ENCODE results near the gene ZNF429. TPM values are rescaled to one million over a fixed set of nuclear protein-coding genes. Genes with fewer than 3 reads are reported as not detected.
"Not testable (repeated sequence)": the region's sequence is repeated elsewhere in the genome, so short reads cannot be mapped to it uniquely, and the experiment has no call there.

ZNF429 gene
- total RNA-seq, 1 donor from 2014 or later, result 21.1 TPM

DNA sequence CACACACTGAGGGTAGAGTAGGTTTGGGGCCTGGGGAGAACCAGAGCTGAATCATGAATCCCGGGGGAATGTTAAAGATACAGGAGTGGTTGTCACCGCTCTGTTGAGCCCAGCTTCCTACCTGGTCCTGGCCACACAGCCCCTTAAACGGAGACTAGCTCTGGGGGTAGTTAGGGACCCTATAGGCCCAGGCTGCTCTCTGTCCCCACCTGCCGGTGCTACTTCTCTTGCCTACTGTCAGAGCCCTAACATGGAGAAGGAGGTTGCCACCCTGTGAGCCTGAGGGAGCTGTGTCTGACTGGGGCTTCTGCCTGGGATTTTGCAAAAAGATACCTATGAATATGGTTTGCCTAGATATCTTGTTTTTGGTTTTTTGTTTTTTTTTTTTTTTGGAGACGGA lies 36.6 kb upstream of the ZNF429 start:
- DNase-seq (ENCODE audit: low spot score in 2 of 2, unreplicated experiment in 2 of 2), result no peak
- no peak overlapping the region for H3K27ac Mint-ChIP-seq
- no peaks in the 10 kb centered on the region for H3K27me3 Mint-ChIP-seq (ENCODE audit: low read depth)
- H3K4me3 Mint-ChIP-seq, result no peak overlapping the region
- no peaks in the 10 kb centered on the region for H3K9me3 Mint-ChIP-seq
- no peaks in the 10 kb centered on the region for H3K36me3 Mint-ChIP-seq
- TF ChIP-seq, protein P1, sequence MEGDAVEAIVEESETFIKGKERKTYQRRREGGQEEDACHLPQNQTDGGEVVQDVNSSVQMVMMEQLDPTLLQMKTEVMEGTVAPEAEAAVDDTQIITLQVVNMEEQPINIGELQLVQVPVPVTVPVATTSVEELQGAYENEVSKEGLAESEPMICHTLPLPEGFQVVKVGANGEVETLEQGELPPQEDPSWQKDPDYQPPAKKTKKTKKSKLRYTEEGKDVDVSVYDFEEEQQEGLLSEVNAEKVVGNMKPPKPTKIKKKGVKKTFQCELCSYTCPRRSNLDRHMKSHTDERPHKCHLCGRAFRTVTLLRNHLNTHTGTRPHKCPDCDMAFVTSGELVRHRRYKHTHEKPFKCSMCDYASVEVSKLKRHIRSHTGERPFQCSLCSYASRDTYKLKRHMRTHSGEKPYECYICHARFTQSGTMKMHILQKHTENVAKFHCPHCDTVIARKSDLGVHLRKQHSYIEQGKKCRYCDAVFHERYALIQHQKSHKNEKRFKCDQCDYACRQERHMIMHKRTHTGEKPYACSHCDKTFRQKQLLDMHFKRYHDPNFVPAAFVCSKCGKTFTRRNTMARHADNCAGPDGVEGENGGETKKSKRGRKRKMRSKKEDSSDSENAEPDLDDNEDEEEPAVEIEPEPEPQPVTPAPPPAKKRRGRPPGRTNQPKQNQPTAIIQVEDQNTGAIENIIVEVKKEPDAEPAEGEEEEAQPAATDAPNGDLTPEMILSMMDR (IDR thresholded peaks at IDR 0.05; ENCODE audit: unreplicated experiment), result no peak
- peaks cover 2% of the 10 kb centered on the region for H3K4me1 Mint-ChIP-seq

DNA sequence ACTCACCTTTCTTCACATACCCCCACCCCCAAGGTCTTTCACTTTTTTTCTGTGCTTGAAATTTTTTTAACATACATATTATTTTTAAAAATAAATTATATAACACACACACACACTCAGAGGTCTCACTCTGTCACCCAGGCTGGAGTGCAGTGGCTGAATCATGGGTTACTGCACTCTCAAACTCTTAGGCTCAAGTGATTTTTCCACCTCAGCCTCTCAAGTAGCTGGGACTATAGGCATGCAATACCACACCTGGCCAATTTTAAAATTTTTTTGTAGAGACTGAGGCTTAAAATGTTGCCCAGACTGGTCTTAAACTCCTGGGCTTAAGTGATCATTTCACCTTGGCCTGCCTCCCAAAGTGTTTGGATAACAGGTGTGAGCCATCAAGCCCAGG lies 32.9 kb upstream of the ZNF429 start:
- H3K36me3 Mint-ChIP-seq, result peaks cover 2% of the 10 kb centered on the region
- H3K27me3 Mint-ChIP-seq (ENCODE audit: low read depth), result no peaks in the 10 kb centered on the region
- peaks cover 6% of the 10 kb centered on the region for H3K9me3 Mint-ChIP-seq
- H3K4me1 Mint-ChIP-seq, result peaks cover 1% of the 10 kb centered on the region
- TF ChIP-seq, protein P1 (IDR thresholded peaks at IDR 0.05; ENCODE audit: unreplicated experiment), result no peak
- no peak for DNase-seq (ENCODE audit: low spot score in 2 of 2, unreplicated experiment in 2 of 2)
- no peak overlapping the region for H3K27ac Mint-ChIP-seq
- no peak overlapping the region for H3K4me3 Mint-ChIP-seq

DNA sequence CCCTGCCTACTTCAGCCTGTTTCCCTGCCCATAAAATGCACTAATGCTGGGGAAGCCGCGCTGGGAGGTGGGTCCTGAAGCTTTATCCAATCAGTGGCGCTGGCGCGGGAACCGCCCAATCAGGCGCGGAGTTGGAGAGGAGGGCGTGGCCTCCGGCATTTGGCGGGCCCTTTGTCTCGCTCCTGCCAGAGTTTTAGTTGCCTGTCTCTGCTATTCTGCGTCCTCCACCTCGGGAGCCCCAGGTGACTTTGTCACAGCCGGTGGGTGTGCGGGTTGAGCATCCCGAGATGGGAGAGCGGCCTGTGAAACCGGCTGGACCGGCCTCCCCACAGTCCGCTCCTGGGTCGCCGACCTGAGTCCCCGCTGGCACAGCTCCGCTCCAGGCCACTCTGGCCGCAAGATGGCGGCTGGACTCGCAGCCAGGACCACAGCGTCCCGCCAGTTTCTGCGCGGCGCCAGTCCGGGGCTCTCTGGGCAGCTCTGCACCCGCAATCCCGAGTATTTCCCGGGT lies 30.7 kb upstream of the ZNF429 start:
- H3K27me3 Mint-ChIP-seq (ENCODE audit: low read depth), result no peaks in the 10 kb centered on the region
- peaks cover 6% of the 10 kb centered on the region for H3K9me3 Mint-ChIP-seq
- H3K27ac Mint-ChIP-seq, result peak overlapping the region; percentile 79
- TF ChIP-seq, protein P1 (IDR thresholded peaks at IDR 0.05; ENCODE audit: unreplicated experiment), result no peak
- H3K4me1 Mint-ChIP-seq, result peaks cover 1% of the 10 kb centered on the region
- peaks cover 2% of the 10 kb centered on the region for H3K36me3 Mint-ChIP-seq
- peak overlapping the region; percentile 83 for H3K4me3 Mint-ChIP-seq
- peak; percentile 67 to 92 for DNase-seq (ENCODE audit: low spot score in 2 of 2, unreplicated experiment in 2 of 2)

DNA sequence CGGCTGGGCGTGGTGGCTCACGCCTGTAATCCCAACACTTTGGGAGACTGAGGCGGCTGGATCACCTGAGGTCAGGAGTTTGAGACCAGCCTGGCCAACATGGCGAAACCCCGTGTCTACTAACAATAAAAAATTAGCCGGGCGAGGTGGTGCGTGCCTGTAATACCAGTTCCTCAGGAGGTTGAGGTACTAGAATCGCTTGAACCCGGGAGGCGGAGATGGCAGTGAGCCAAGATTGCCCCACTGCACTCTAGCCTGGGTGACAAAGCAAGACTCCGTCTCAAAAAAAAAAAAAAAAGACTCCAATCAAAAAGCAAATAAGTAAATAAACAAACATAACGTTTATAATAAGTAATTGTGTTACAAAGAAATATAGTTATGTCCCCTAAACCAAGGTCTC lies 23.0 kb upstream of the ZNF429 start:
- not testable (repeated sequence) for H3K27ac Mint-ChIP-seq; H3K4me1 Mint-ChIP-seq; H3K27me3 Mint-ChIP-seq (ENCODE audit: low read depth); H3K4me3 Mint-ChIP-seq; DNase-seq (ENCODE audit: low spot score in 2 of 2, unreplicated experiment in 2 of 2)
- Mint-ChIP-seq H3K9me3 (peaks cover 25% of the 10 kb centered on the region), H3K36me3 (peaks cover 19% of the 10 kb centered on the region)

DNA sequence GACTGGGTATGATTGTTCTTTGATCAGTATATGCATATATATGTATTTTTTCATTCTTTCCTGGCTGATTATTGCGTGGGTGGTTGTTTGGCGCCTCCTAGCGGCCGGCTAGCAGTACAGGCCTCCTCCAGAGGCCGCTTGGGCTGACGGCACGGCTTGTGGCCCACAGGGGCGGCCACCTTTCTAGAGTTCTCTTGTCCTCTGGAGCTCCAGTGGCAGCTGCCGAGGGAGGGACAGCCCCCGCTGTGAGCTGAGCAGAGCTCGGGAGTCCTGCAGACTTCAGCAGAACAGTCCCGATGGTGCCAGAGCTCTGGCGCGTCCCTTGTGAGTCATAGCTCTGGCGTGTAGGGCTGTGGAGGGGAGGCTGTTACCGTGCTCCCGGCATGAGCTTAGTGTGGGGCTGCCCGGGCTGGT lies 22.5 kb upstream of the ZNF429 start:
- no peak for DNase-seq (ENCODE audit: low spot score in 2 of 2, unreplicated experiment in 2 of 2)
- H3K4me3 Mint-ChIP-seq, result no peak overlapping the region
- TF ChIP-seq, protein P1 (IDR thresholded peaks at IDR 0.05; ENCODE audit: unreplicated experiment), result peak; percentile 60
- H3K27me3 Mint-ChIP-seq (ENCODE audit: low read depth), result no peaks in the 10 kb centered on the region
- H3K9me3 Mint-ChIP-seq, result peaks cover 28% of the 10 kb centered on the region
- H3K27ac Mint-ChIP-seq, result no peak overlapping the region
- H3K36me3 Mint-ChIP-seq, result peaks cover 24% of the 10 kb centered on the region
- H3K4me1 Mint-ChIP-seq, result no peaks in the 10 kb centered on the region

DNA sequence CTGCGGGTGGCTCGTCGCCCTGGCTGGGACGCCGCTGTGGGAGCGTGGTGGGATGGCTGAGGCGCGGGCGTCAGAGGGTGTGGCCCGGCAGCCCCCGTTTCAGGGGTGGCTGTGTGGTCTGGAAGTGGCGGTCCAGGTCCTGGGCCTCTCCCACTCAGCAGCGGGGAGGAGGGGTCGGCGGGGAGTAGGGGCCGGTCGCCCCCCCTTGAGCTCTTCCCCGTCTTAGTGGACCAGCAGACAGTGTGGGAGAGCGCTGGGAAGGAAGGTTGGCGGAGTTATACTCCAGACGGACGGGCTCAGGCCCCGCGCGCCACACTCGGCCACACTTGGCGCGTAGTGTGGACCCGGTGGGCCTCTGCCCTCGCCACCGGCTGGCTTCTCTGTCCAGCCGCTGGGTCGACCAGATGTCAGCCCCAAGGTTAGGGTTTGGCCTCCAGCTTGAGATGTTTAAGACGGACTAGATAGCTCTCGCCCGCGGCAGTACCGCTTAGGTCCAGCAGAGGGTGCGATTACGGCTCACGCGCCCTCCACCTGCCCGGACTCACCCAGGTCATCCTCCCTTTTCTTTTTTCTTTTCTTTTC lies 21.7 kb upstream of the ZNF429 start:
- Mint-ChIP-seq H3K36me3 (peaks cover 31% of the 10 kb centered on the region), H3K27me3 (ENCODE audit: low read depth) (no peaks in the 10 kb centered on the region), H3K4me1 (no peaks in the 10 kb centered on the region), H3K4me3 (no peak overlapping the region), H3K27ac (no peak overlapping the region), H3K9me3 (peaks cover 36% of the 10 kb centered on the region)
- DNase-seq (ENCODE audit: low spot score in 2 of 2, unreplicated experiment in 2 of 2), result no peak
- TF ChIP-seq, protein P1 (IDR thresholded peaks at IDR 0.05; ENCODE audit: unreplicated experiment), result no peak
